HepG2 (cell line): ENCODE data around the gene NOX3. TPM values are rescaled to one million over a fixed set of nuclear protein-coding genes. Genes with fewer than 3 reads are reported as not detected.

Experiments used
- ATF7 ChIP-seq, 2 experiments: fragments of 450-650 bp in 1 of 2; sonication (generic) in 1 of 2; formaldehyde crosslinking in 1 of 2; IDR thresholded peaks; 2 replicates each; pipeline versions ENCODE4 v1.4.0 to v1.6.1; 2016 to 2020; ENCODE audit warnings: antibody characterized with exemption in 1 of 2, mild to moderate bottlenecking in 1 of 2, missing genetic modification reagents in 1 of 2
- HDAC2 ChIP-seq: sonication (generic); formaldehyde crosslinking; IDR thresholded peaks from 2 replicates; pipeline ENCODE4 v1.4.0; 2020; ENCODE audit warnings: missing genetic modification reagents
- HOXD1 ChIP-seq: sonication (generic); formaldehyde crosslinking; IDR thresholded peaks from 2 replicates; pipeline ENCODE4 v1.5.0; 2020; ENCODE audit warnings: missing genetic modification reagents
- KLF16 ChIP-seq, 2 experiments: sonication (generic) in 1 of 2; formaldehyde crosslinking in 1 of 2; IDR thresholded peaks; 2 replicates each; pipeline versions ENCODE4 v1.6.1 to v1.8.0; 2016 to 2023; ENCODE audit warnings: missing genetic modification reagents in 2 of 2, missing compliant biosample characterization in 1 of 2
- MIER2 ChIP-seq: IDR thresholded peaks from 2 replicates; pipeline ENCODE4 v1.6.1; 2016; ENCODE audit warnings: missing biosample characterization, missing genetic modification reagents
- MZF1 ChIP-seq: sonication (generic); formaldehyde crosslinking; IDR thresholded peaks from 2 replicates; pipeline ENCODE4 v1.8.1; 2023; ENCODE audit warnings: mild to moderate bottlenecking, missing genetic modification reagents, borderline replicate concordance
- NFYC ChIP-seq: IDR thresholded peaks from 2 replicates; pipeline ENCODE4 v1.6.1; 2016; ENCODE audit warnings: missing genetic modification reagents, missing compliant biosample characterization
- PCBP1 ChIP-seq: fragments of 200-400 bp; formaldehyde crosslinking; IDR thresholded peaks from 2 replicates; pipeline ENCODE4 v1.6.1; 2017; ENCODE audit warnings: mild to moderate bottlenecking, low read depth, low read length, borderline replicate concordance
- REXO4 ChIP-seq: sonication (generic); formaldehyde crosslinking; IDR thresholded peaks from 2 replicates; pipeline ENCODE4 v1.8.0; 2022; ENCODE audit warnings: missing genetic modification reagents, mild to moderate bottlenecking, borderline replicate concordance
- RNF219 ChIP-seq: sonication (generic); formaldehyde crosslinking; IDR thresholded peaks from 2 replicates; pipeline ENCODE4 v1.5.0; 2020; ENCODE audit warnings: mild to moderate bottlenecking, missing genetic modification reagents
- SMAD3 ChIP-seq: sonication (generic); formaldehyde crosslinking; IDR thresholded peaks from 2 replicates; pipeline ENCODE4 v1.4.0; 2020; ENCODE audit warnings: missing genetic modification reagents
- TEAD3 ChIP-seq: optimal IDR thresholded peaks from 2 replicates; pipeline ENCODE3; 2016; ENCODE audit warnings: borderline replicate concordance
- THYN1 ChIP-seq: sonication (generic); formaldehyde crosslinking; IDR thresholded peaks from 2 replicates; pipeline ENCODE4 v1.8.1; 2023; ENCODE audit warnings: low read depth, mild to moderate bottlenecking, moderate library complexity, missing genetic modification reagents, borderline replicate concordance
- ZBTB34 ChIP-seq: sonication (generic); formaldehyde crosslinking; IDR thresholded peaks from 2 replicates; pipeline ENCODE4 v1.8.0; 2022; ENCODE audit warnings: mild to moderate bottlenecking, missing genetic modification reagents
- ZFAT ChIP-seq: sonication (generic); formaldehyde crosslinking; conservative IDR thresholded peaks from 2 replicates; pipeline ENCODE4 v1.8.1; 2023; ENCODE audit warnings: missing genetic modification reagents, inconsistent platforms
- ZMAT5 ChIP-seq: sonication (generic); formaldehyde crosslinking; IDR thresholded peaks from 2 replicates; pipeline ENCODE4 v1.5.0; 2020; ENCODE audit warnings: mild to moderate bottlenecking, low read depth, missing genetic modification reagents, borderline replicate concordance
- ZNF124 ChIP-seq: sonication (generic); formaldehyde crosslinking; IDR thresholded peaks from 2 replicates; pipeline ENCODE4 v1.4.0; 2020; ENCODE audit warnings: missing genetic modification reagents
- ZNF280D ChIP-seq: sonication (generic); formaldehyde crosslinking; IDR thresholded peaks from 2 replicates; pipeline ENCODE4 v1.5.1; 2020; ENCODE audit warnings: mild to moderate bottlenecking, missing genetic modification reagents
- ZNF678 ChIP-seq: sonication (generic); formaldehyde crosslinking; IDR thresholded peaks from 2 replicates; pipeline ENCODE4 v1.4.0; 2020; ENCODE audit warnings: mild to moderate bottlenecking, missing genetic modification reagents
- ZNF75D ChIP-seq: sonication (generic); formaldehyde crosslinking; IDR thresholded peaks from 2 replicates; pipeline ENCODE4 v1.8.1; 2023; ENCODE audit warnings: missing genetic modification reagents, mild to moderate bottlenecking, borderline replicate concordance
- ZNF780A ChIP-seq: sonication (generic); formaldehyde crosslinking; IDR thresholded peaks from 2 replicates; pipeline ENCODE4 v1.8.0; 2022; ENCODE audit warnings: mild to moderate bottlenecking, missing genetic modification reagents, moderate library complexity
- ZNF782 ChIP-seq: sonication (generic); formaldehyde crosslinking; IDR thresholded peaks from 2 replicates; pipeline ENCODE4 v1.4.0; 2020; ENCODE audit warnings: missing genetic modification reagents, mild to moderate bottlenecking, borderline replicate concordance
- ZZZ3 ChIP-seq: sonication (generic); formaldehyde crosslinking; IDR thresholded peaks from 2 replicates; pipeline ENCODE4 v1.4.0; 2020; ENCODE audit warnings: missing genetic modification reagents, mild to moderate bottlenecking, borderline replicate concordance
- polyA plus RNA-seq, 8 experiments: library from polyadenylated mRNA; depleted of rRNA in 3 of 8; stranded (reverse) in 7 of 8; unstranded in 1 of 8; fragments of >200 nt; fragmentation: Illumina TruSeq in 4 of 8; extraction: Trizol in 4 of 8; gene quantifications; 2 replicates each; pipeline versions ENCODE4 v1.2.1 to v1.2.3, GENCODE V29; 2011 to 2016; ENCODE audit warnings: low read depth in 4 of 8, missing spikeins in 1 of 8, mixed read lengths in 1 of 8; ENCODE audit not compliant: insufficient read depth in 1 of 8
- total RNA-seq, 5 experiments: library from RNA; depleted of rRNA; stranded (reverse); fragments of >200 nt; fragmentation: Illumina TruSeq; extraction: Trizol; gene quantifications; 2 replicates each; pipeline ENCODE4 v1.2.3, GENCODE V29; 2016; ENCODE audit warnings: low read depth in 1 of 5

NOX3 gene
- total and polyA plus RNA-seq, 2 of the 13 experiments (the other 11 are each of a cell fraction or from before 2014, with no cell fraction given), result 0.09 to 0.18 TPM

GRCh38 chr6:155402656-155403304 lies 52.9 kb downstream of the NOX3 start (continued):
- TF ChIP-seq ATF7 (IDR thresholded peaks at IDR 0.05) (no peak), ATF7 (CRISPR knock-in tag; IDR thresholded peaks at IDR 0.05) (no peak), ZMAT5 (CRISPR knock-in tag) (no peak), REXO4 (CRISPR knock-in tag) (no peak), ZNF75D (no peak), MIER2 (peak; percentile 37; the same call in 1 of the 2 replicates), MZF1 (no peak), ZNF678 (CRISPR knock-in tag) (no peak), KLF16 (CRISPR knock-in tag; IDR thresholded peaks at IDR 0.05) (no peak), RNF219 (CRISPR knock-in tag) (no peak), THYN1 (CRISPR knock-in tag) (no peak), ZNF124 (CRISPR knock-in tag) (0 out of 2 replicates have a peak, but pooled peaks have one; percentile 21), HDAC2 (CRISPR knock-in tag) (0 out of 2 replicates have a peak, but pooled peaks have one; percentile 43), TEAD3 (CRISPR knock-in tag) (no peak), PCBP1 (no peak), ZFAT (CRISPR knock-in tag) (no peak), ZNF780A (CRISPR knock-in tag) (no peak), ZZZ3 (CRISPR knock-in tag) (no peak), ZBTB34 (CRISPR knock-in tag) (no peak), ZNF782 (CRISPR knock-in tag) (no peak), ZNF280D (CRISPR knock-in tag) (no peak), HOXD1 (CRISPR knock-in tag) (no peak), NFYC (CRISPR knock-in tag) (no peak), SMAD3 (CRISPR knock-in tag) (no peak)
